HG03558 (cell line): ENCODE data around the gene AGAP5.
"Not testable (repeated sequence)": the region's sequence is repeated elsewhere in the genome, so short reads cannot be mapped to it uniquely, and the experiment has no call there.

Experiments
- ATAC-seq: cut with Tn5 transposase; IDR thresholded peaks from one replicate; pipeline ENCODE4 v1.9.1; 2021; ENCODE audit warnings: moderate number of reproducible peaks; ENCODE audit not compliant: unreplicated experiment; ENCODE audit errors: extremely low read depth

Gene AGAP5

DNA sequence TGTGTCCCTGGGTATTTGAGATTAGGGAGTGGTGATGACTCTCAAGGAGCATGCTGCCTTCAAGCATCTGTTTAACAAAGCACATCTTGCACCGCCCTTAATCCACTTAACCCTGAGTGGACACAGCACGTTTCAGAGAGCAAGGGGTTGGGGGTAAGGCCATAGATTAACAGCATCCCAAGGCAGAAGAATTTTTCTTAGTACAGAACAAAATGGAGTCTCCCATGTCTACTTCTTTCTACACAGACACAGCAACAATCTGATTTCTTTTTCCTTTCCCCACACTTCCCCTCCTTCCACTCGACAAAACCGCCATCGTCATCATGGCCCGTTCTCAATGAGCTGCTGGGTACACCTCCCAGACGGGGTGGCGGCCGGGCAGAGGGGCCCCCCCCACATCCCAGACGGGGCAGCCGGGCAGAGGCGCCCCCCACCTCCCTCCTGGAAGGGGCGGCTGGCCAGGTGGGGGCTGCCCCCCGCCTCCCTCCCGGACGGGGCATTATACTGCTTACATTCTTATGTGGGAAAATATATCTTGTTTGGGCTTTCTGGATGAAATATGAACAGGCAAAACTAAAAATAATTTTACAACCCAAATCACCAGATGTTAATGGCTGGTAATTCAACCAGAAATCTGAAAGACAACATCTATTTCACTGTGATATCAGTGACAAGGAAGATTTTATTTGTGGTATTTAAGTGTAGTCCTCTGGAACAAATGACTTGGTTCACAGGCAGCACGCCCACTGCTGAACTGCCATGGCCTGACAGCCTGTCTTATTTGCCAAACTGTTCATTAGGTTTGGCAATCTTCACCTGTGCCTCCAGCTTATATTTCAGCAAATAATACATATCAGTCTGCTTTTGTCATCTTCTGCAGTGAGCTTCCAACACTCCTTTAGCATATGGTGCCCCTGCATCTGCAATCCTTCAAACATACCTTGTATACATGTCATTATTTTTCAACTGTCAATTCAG is 17.6 kb upstream of the AGAP5 start:
- ATAC-seq = not testable (repeated sequence)

DNA sequence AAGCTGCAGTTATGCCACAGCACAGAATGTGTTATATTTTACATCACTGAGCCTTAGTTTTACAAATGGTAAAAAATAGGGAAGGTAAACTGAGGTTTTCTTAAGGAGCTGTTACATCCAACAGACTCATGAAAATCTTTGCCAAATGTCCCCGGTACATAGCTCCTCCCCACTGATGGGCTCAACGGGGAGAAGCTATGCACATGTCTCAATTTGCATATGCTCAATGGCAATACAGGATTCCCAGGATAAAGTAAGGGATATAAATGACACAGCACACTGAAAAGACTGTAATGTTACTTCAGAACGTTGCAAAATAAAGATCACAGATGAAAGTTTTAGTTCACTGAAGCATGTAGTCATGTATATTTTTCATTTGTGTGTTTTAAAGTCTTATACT is 16.6 kb upstream of the AGAP5 start:
- ATAC-seq = not testable (repeated sequence)

- not testable (repeated sequence) for ATAC-seq
Observed at GRCh38 chr10:73713912-73714311, 16.0 kb upstream of the AGAP5 start.

DNA sequence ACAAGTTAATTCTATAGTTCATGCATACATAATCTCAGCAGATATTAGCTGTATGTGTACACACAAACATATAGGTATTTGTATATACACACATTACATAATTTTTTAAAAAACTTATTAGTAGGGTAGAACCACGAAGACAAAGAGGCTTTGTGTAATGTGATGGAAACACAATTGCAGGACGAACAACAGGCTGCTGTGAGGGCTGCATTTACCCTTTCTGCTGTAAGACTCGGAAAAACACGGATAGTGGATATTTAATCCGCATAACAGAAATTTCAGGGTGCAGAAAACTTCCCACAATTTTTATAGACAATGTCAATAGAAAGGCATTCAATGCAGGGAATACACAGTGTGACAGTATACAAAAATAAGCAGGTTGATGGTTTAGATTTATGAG is 13.8 kb upstream of the AGAP5 start:
- ATAC-seq = not testable (repeated sequence)

DNA sequence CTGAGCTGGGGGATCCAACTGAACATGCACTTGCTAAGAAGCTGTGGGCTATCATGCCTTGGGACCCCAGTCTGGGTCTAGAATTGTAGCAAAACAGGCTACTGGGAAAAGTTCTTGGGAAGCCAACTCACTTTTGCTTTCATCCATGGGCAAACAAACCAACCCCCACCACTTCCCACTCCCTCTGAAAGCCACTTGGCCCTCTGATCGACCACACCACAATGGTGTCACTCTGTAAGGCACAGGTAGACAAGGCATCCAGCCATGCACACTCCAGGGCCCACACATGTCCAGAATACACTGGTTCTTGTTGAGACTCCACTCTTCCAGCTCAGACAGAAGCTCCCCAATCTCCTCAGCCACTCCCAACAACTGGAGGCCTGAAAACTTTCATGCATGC is 10.2 kb upstream of the AGAP5 start:
- ATAC-seq = not testable (repeated sequence)

DNA sequence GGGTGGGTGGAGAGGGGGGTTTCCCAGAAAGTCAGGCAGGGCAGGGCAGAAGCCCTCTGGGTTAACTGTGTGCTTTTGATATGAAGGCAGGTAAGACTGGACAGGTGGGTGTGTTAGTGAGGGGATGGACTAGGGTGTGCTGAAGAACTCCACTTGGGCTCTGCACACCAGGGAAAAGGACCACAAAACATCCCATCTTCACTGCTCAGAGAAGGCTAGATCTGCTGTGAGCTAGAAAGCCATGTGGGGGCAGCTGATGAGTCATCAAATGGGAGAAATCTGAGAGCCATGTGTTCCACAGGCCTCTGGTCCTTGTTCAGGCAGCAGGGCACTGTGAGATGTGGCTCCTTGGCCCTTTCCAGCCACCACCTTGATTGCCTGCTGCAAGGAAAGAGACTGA is 9.7 kb upstream of the AGAP5 start:
- not testable (repeated sequence) for ATAC-seq

- ATAC-seq = not testable (repeated sequence)
Observed at GRCh38 chr10:73706488-73706887, 8.6 kb upstream of the AGAP5 start.

GRCh38 chr10:73705506-73706072 is 7.7 kb upstream of the AGAP5 start:
- ATAC-seq = not testable (repeated sequence)

- ATAC-seq = not testable (repeated sequence)
Observed at GRCh38 chr10:73703924-73704323, 6.0 kb upstream of the AGAP5 start.

- ATAC-seq = not testable (repeated sequence)
Observed at GRCh38 chr10:73698819-73699218, 910 bp upstream of the AGAP5 start.

DNA sequence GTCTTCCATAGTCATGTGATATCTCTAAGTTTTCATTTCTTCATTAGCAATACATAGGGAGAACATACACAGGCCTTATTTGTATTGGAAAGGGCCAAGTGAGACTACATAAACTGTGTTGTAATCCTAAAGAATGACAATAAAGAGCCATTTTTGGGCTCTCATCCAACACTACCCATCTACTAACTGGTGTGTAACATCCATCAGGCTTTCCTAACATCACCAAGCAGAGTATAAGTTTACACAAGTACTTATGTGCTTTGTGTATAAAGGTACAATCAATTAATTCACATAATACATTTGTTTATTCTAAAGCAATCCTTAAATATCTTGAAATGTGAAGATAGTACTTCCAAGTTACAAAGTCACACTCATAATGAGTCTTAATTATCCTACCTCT is 2.6 kb downstream of the AGAP5 start:
- not testable (repeated sequence) for ATAC-seq

GRCh38 chr10:73690755-73691154 is 7.2 kb downstream of the AGAP5 start:
- not testable (repeated sequence) for ATAC-seq

GRCh38 chr10:73689596-73689995 is 8.3 kb downstream of the AGAP5 start:
- ATAC-seq = not testable (repeated sequence)

GRCh38 chr10:73687641-73688040 is 10.3 kb downstream of the AGAP5 start:
- ATAC-seq = not testable (repeated sequence)

DNA sequence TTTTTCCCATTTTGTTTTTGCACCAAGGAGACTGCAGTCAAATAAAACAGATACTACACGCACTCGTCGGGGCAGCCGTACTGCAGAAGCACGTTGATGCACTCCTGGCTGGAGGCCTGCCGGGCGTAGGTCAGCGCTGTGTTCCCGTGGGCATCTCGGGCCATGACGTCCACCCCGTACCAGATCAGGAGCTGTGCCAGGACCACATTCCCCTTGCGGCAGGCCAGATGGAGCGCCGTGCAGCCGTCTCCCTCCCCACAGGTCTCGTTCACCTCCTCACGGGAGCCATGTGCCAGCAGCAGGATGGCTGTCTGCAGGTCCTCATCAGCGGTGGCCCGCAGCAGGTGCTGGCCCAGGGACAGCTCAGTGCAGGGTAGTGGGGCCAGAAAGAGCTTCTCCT is 23.4 kb downstream of the AGAP5 start:
- ATAC-seq = not testable (repeated sequence)

- ATAC-seq = not testable (repeated sequence)
Observed at GRCh38 chr10:73668378-73668777, 29.5 kb downstream of the AGAP5 start.

DNA sequence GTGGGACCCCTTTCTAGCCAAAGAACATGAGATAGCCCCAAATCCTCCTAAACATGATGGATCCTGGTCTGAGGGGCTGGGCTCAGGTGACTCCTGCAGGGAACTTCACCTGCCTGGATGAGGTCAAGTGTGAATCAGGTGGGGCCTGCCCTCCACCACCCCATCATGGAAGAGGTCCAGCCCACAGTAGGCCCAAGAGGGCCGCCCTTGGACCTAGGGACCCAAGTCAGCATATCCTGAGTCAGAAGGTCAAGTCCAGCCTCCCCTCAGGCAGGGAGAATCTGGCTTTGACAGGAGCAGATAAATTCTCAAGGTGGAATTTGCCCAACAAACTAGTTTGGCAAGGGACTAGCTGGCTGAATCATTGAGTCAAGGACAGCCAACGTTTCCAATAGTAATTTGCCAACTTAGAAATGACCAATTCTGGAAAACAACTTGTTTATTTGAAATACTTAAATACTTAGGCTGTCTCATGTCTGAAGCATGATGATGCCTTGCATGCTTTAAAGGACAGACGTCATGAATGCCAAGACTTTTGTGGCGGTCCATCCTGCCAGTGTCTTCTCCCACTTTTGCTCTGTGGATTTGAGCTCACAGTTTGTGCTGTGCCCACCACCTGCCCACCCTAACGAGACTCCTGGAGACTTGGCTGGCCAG is 31.6 kb downstream of the AGAP5 start:
- ATAC-seq = not testable (repeated sequence)

- not testable (repeated sequence) for ATAC-seq
Observed at GRCh38 chr10:73665581-73665980, 32.3 kb downstream of the AGAP5 start.

GRCh38 chr10:73664156-73665040 is 33.5 kb downstream of the AGAP5 start:
- ATAC-seq = not testable (repeated sequence)

DNA sequence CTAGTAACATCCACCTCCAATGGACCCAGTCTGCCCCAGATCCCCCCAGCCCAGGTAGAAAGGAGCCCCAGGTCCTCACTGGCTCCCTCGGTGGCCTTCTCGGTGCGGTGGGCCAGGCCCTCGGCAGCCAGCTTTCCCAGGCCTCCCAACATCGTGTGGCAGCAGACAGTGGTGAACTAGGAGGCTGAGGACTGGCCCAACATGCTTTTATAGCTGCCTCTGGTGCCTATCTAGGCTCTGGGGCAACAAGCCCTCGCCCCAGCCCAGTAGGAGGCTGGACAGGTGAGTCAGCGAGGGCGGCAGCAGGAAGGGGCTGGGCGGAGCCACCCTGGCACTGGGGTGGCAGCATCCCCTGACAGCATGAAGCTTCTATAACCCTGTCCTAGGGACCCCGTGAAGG is 34.3 kb downstream of the AGAP5 start:
- ATAC-seq = not testable (repeated sequence)
